Inferior parietal cortex (tissue), 1 donor: ENCODE results near the gene CHPF2.

Source experiments
- DNase-seq: peaks from one replicate; pipeline ENCODE4 v3.0.0-alpha.2; 2016; ENCODE audit errors: extremely low spot score

CHPF2 gene

GRCh38 chr7:151235091-151235787 is 3.0 kb downstream of the CHPF2 start:
- no peak for DNase-seq

GRCh38 chr7:151236406-151236805 is 4.1 kb downstream of the CHPF2 start:
- no peak for DNase-seq

GRCh38 chr7:151237244-151238189 is 5.2 kb downstream of the CHPF2 start:
- no peak for DNase-seq

GRCh38 chr7:151238190-151238810 is 6.0 kb downstream of the CHPF2 start:
- no peak for DNase-seq

GRCh38 chr7:151238924-151239836 is 6.9 kb downstream of the CHPF2 start:
- no peak for DNase-seq

GRCh38 chr7:151239837-151240459 is 7.7 kb downstream of the CHPF2 start:
- DNase-seq: no peak

GRCh38 chr7:151240536-151240935 is 8.3 kb downstream of the CHPF2 start:
- DNase-seq: no peak

GRCh38 chr7:151240942-151241754 is 8.9 kb downstream of the CHPF2 start:
- DNase-seq: no peak

GRCh38 chr7:151241755-151242096 is 9.4 kb downstream of the CHPF2 start:
- DNase-seq: no peak

GRCh38 chr7:151242159-151243044 is 10.1 kb downstream of the CHPF2 start:
- DNase-seq: no peak

GRCh38 chr7:151243045-151243349 is 10.7 kb downstream of the CHPF2 start:
- DNase-seq: no peak

GRCh38 chr7:151243408-151244195 is 11.3 kb downstream of the CHPF2 start:
- no peak for DNase-seq

- DNase-seq: peak; percentile 70
These were observed 12.0 kb downstream of the CHPF2 start for GRCh38 chr7:151244196-151244840.

- DNase-seq: no peak
These were observed 12.6 kb downstream of the CHPF2 start for GRCh38 chr7:151244841-151245346.

GRCh38 chr7:151245360-151246101 is 13.2 kb downstream of the CHPF2 start:
- DNase-seq: no peak

GRCh38 chr7:151246102-151246850 is 14.0 kb downstream of the CHPF2 start:
- no peak for DNase-seq
